Measurements from ENCODE around the gene NNMT.
"Not testable (repeated sequence)": the region's sequence is repeated elsewhere in the genome, so short reads cannot be mapped to it uniquely, and the experiment has no call there.

NNMT gene

GRCh38 chr11:114314096-114314495, 17.9 kb downstream of the NNMT start:
- DNase-seq: no peak

GRCh38 chr11:114315749-114316368, 19.7 kb downstream of the NNMT start:
- no peak for DNase-seq

- no peak for DNase-seq
Observed at GRCh38 chr11:114316980-114317786, 21.0 kb downstream of the NNMT start.

GRCh38 chr11:114317787-114318137, 21.6 kb downstream of the NNMT start:
- no peak for DNase-seq

GRCh38 chr11:114318361-114318760, 22.2 kb downstream of the NNMT start:
- DNase-seq: no peak

GRCh38 chr11:114319716-114320328, 23.6 kb downstream of the NNMT start:
- no peak for DNase-seq

GRCh38 chr11:114321621-114322257, 25.5 kb downstream of the NNMT start:
- DNase-seq: no peak

GRCh38 chr11:114322934-114323333, 26.7 kb downstream of the NNMT start:
- no peak for DNase-seq

GRCh38 chr11:114326151-114326550, 30.0 kb downstream of the NNMT start:
- no peak for DNase-seq

GRCh38 chr11:114326776-114327175, 30.6 kb downstream of the NNMT start:
- no peak for DNase-seq

- no peak for DNase-seq
Observed at GRCh38 chr11:114330373-114330772, 34.2 kb downstream of the NNMT start.

- peak; percentile 14 for DNase-seq
Observed at GRCh38 chr11:114340311-114341131, 44.3 kb downstream of the NNMT start.

GRCh38 chr11:114341667-114342066, 45.5 kb downstream of the NNMT start:
- not testable (repeated sequence) for DNase-seq

- no peak for DNase-seq
Observed at GRCh38 chr11:114342476-114342875, 46.3 kb downstream of the NNMT start.

- no peak for DNase-seq
Observed at GRCh38 chr11:114343020-114343419, 46.8 kb downstream of the NNMT start.

GRCh38 chr11:114343493-114343892, 47.3 kb downstream of the NNMT start:
- no peak for DNase-seq

- no peak for DNase-seq
Observed at GRCh38 chr11:114344494-114344893, 48.3 kb downstream of the NNMT start.

- DNase-seq: no peak
Observed at GRCh38 chr11:114345575-114346222, 49.5 kb downstream of the NNMT start.

- DNase-seq: no peak
Observed at GRCh38 chr11:114346709-114347141, 50.5 kb downstream of the NNMT start.

GRCh38 chr11:114348200-114349191, 52.3 kb downstream of the NNMT start:
- no peak for DNase-seq

GRCh38 chr11:114350022-114350421, 53.8 kb downstream of the NNMT start:
- DNase-seq: no peak
